GM21737 (cell line): Measurements from ENCODE around the gene DKK3.

Experiments
- ATAC-seq: cut with Tn5 transposase; IDR thresholded peaks from one replicate; pipeline ENCODE4 v1.9.1; 2021; ENCODE audit warnings: mild to moderate bottlenecking, moderate library complexity; ENCODE audit not compliant: unreplicated experiment

Gene DKK3

GRCh38 chr11:11985016-11985715 lies 23.3 kb downstream of the DKK3 start:
- no peak for ATAC-seq

DNA sequence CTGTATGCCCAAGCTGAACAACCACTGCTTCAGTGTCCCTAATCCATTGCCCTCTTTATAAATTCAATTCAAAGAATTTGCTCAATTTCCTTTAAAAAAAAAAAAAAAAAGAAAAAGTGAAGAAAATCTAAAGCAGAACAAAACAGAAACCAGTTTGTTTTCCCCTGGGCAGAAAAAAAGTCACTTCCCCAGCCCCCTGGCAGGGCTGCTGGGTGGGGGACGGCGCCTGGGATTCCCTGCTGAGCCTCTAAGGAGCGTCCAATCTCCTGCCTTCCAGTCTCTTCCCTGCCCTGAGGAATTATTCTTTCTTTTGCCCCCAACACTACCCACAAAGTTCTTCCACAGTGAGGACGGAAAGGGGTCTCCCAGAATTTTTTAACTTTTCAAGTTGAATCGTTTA lies 23.9 kb downstream of the DKK3 start:
- ATAC-seq: no peak

DNA sequence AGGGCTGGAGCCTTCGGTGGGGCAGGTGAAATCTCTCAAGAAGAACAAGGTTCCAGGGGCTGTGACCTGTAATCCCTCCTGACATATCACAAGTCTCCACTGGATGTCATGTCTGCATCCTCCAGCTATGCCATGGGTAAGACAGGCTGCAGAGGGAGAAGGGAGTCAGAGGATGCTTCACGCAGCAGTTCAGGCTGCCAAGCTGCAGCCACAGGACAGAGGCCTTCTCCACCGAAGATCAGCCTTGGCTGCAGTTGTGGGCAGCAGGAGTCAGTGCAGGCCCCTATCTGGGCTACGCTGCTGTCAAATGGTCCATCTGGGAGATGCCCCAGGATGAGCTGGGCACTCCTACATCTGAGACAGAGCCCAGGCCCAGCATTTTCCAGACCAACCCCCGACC lies 25.0 kb downstream of the DKK3 start:
- no peak for ATAC-seq

DNA sequence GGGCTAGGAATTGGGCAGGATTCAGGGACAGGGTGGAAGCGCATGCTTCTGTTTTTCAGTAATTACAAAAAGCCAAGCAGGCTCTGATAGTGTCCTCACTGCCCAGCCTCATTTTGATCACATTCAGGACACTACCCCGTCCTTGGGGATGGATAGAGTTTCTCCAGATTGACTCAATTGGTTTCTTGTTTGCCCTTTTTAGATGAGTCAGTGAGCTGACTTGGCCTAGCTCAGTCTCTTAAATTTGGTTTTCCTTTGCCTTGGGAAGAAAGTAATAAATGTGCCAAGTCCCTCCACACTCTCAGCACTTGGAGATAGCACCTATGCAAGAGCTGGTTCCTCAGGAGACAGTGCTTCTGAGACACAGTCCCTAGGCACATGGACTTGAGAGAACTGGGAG lies 25.5 kb downstream of the DKK3 start:
- ATAC-seq: no peak

DNA sequence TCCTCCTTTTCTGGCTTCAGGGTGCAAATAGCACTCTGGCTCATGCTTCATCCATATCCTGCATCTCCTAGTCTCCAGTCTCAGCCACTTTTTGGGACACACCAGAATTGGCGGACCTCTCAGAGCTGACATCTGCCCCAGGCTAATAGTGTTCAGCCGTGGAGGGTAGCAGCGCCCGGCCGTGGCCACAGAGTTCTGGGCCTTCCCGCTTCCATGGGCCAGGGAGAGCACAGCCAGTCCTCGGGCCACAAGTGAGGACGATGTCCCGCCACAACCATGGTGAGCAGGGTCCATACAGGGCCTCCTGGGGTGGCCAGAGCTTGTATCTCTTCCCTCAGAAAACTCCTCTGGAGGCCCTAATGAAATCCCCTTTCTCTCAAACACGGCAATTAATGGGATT lies 26.0 kb downstream of the DKK3 start:
- no peak for ATAC-seq

DNA sequence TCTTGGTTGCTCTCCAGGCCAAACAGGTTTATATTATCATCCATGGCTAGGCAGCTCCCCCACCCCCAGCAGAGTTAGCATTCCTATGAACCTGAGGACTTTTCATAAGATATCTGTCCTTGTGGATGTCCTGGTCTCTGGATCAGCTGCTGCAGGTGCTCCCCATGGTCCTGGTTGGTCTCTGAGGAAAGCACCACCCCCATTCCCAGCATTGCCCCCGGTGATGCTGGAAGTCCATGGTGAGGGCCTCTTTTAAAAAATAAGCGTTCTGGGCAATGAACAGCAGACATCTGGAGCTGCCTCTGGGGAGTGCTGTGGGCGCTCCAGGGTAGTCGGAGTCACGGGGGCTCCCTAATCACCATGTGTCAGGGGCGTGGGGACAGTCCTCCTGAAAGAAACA lies 26.6 kb downstream of the DKK3 start:
- ATAC-seq: no peak

DNA sequence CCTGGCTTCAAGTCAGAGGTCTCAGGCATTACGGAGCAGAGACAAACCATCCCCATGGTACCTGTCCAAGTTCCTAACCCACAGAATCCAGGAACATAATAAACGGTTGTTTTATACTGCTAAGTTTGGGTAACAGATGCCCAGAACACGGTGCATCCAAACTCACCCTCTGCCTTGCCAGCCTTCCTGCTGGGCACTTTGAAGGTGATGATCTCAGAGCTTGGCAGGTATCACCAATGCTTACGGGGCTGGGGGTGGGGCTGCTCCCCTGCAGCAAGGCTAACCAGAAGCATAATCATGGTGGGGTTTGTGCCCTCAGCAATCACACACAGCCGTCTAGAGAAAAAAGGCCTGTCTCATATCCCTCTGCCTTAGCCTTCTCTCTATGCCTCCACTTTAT lies 27.1 kb downstream of the DKK3 start:
- ATAC-seq: no peak

DNA sequence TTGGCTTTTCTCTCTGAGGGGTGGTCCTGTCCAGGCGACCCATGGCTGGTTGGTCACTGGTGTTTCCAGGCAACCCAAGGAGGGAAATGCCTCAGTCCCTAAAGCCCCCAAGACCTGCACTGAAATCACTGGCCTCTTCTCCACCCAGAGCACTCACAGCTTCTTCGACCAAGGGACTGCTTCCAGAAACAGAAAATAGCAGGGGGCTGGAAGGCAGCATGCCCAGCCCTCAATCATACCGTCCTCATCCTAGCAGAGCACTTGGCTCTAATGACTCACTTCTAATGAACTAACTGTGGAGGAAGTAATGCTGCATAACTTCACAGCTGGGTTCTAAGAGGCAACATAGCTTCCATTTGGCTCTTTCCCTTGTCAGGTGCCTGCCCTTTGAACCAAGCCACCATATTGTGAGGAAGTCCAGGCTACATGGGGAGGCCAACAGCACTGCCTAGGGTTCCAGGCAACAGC lies 27.6 kb downstream of the DKK3 start:
- no peak for ATAC-seq

GRCh38 chr11:11980200-11980599 lies 28.2 kb downstream of the DKK3 start:
- no peak for ATAC-seq

- no peak for ATAC-seq
Measured at GRCh38 chr11:11979488-11980117, 28.8 kb downstream of the DKK3 start.

DNA sequence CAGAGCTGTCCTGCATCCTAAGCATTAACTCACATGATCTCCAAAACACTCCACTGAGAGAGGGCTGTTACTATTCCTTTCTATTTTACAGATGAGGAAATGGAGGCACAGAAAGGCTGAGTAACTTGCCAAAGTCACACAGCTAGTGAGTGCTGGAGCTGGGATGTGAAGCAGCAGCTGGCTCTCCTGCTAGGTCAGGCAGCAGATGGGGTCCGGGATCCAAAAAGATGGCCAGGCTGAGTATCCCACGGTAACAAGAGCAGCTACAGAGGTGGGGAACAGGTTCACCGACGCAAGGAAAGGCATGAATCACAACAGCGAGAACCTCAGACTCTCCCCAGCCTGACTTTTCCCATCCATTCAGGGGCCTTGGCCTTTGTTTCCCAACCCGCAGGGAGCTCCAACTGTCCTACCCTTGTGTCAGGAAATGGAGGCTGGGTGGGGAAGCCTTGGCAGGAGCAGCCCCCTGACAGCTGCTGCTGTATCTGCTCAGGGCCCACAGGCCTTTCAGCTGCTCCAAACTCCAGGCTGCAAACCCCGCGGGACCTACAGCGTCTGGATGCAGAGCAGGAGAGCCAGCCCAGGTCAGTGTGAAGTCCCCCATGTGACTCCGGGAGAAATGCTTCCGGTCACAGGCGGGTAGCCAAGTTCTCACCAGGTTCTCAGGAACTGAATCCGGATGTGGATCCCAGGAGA lies 29.5 kb downstream of the DKK3 start:
- ATAC-seq: no peak

- no peak for ATAC-seq
Measured at GRCh38 chr11:11978098-11978637, 30.3 kb downstream of the DKK3 start.

DNA sequence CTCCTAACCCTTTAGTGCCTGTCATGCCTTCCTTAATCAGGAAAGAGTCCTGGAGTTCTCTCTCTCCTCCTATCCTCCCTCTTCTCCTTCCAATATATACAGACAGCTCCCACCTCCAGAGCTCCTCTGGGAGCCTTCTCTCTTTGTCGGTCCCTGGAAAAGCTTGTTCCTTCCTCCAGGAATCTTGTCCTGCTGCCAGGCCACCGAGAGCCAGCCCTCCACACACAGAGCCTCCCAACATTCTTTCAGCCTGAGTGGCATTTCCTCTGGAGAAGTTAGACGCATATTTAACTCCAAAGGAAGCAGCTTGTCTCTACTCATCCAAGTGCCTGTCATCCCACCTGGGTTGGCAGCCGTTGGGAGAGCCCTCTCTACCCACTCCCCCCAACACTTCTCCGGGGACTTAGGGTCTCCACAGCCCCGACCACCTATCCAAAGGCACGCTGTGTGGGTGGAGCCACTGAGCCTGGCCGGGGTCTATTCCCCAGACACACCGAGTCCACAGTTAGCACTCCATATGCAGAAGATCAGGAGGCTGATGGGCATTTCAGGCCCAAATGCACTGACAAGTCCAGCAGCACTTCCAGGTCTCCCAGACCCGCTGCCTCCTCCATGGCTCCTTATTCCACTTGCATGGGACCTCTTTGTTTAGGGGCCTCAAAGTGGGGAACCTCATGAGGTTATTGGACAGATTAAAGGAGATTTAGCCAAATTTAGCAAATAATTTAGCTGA lies 31.1 kb downstream of the DKK3 start:
- ATAC-seq: no peak

GRCh38 chr11:11976481-11977127 lies 31.8 kb downstream of the DKK3 start:
- ATAC-seq: no peak

- no peak for ATAC-seq
Measured at GRCh38 chr11:11975201-11976092, 33.0 kb downstream of the DKK3 start.

GRCh38 chr11:11973866-11974265 lies 34.6 kb downstream of the DKK3 start:
- ATAC-seq: no peak

- ATAC-seq: no peak
Measured at GRCh38 chr11:11973361-11973800, 35.0 kb downstream of the DKK3 start.

GRCh38 chr11:11972730-11973341 lies 35.6 kb downstream of the DKK3 start:
- ATAC-seq: no peak

DNA sequence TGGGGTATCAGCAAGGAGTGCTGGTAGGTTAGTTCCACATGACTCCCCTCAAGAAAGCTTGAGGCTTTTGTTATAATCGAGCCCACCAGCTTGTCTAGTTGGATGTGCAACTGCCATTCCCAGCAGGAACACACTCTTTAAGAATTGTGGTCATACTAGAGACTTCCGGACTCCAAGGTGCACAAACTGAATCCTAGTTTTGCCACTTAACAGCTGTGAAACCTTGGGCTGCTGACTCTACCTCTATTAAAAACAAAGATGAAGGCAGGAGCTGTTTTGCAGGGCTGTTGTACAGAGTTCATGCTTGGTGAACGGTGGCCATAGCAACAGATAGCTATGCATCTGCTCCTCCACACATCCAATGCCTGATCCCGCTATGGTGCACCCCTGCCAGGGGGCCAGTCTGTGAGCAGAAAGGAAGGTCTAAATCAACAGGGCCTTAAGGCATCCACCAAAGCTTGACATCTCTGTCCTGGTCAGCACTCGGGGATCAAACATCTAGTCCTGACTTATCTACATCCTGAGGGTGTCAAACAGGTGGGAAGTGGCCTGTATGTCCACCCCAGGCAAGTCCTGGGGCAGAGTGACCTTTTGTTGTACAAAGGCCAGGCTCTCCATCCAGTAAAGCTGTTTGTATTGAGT lies 36.4 kb downstream of the DKK3 start:
- ATAC-seq: no peak
